Dendritic cell treated with granulocyte-macrophage colony-stimulating factor and Interleukin-4, amounts not matched to agents 40 ng/mL and 50 ng/mL, for 4 days (primary cell): ENCODE results near the gene MOB3A.
"Not testable (repeated sequence)": the region's sequence is repeated elsewhere in the genome, so short reads cannot be mapped to it uniquely, and the experiment has no call there.

Source experiments
- H3K27ac Mint-ChIP-seq: one replicate; pipeline ENCODE4 v1.8.0; 2022; ENCODE audit warnings: mild to moderate bottlenecking, mixed read lengths
- H3K27me3 Mint-ChIP-seq: one replicate; pipeline ENCODE4 v1.8.0; 2022; ENCODE audit warnings: mild to moderate bottlenecking, mixed read lengths
- H3K36me3 Mint-ChIP-seq: one replicate; pipeline ENCODE4 v1.8.0; 2022; ENCODE audit warnings: low read depth, mixed read lengths
- H3K4me1 Mint-ChIP-seq: one replicate; pipeline ENCODE4 v1.8.0; 2022; ENCODE audit warnings: low read depth, mixed read lengths
- H3K4me3 Mint-ChIP-seq: one replicate; pipeline ENCODE4 v1.8.0; 2022; ENCODE audit warnings: mild to moderate bottlenecking, moderate library complexity, mixed read lengths
- H3K9me3 Mint-ChIP-seq: one replicate; pipeline ENCODE4 v1.8.0; 2022; ENCODE audit warnings: mixed read lengths
- intact Hi-C: fragments of 100-400 bp; cut with micrococcal nuclease; formaldehyde crosslinking; loops from one replicate; pipeline ENCODE4 v1.15.0; 2022

The MOB3A gene

DNA sequence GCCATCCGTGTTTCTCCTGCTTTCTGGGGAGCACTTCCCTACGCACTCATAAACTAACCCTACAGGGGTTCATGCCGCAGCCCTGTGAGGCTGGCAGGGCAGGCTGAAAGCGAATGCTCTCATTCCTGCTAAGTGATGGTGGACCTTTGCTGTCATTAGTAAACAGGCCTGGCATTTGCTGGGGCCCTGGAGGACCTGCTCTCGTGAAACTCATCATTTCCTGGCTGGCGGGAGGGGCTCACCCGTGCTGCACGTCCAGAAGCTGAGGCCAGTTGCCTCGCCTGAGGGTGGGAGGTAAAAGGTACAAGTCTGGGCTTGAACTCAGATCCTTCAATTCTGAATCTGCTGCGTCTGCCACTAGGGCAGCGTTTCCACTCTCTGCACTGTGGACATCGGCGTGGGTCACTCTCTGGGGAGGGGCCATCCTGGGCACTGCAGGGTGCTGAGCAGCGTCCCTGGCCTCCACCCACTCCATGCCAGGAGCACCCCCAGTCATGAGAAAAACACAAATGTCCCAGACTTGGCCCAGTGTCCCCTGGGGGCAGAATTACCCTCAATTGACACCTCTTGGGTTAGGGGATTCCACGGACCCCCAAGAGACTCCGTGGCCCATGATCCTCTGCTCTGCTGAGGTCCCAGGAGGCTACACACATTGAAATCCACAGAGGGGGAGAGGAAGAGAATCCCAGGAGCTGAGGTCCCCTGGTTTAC, 7.0 kb downstream of the MOB3A start:
- Mint-ChIP-seq H3K27ac (peak overlapping the region; percentile 100), H3K4me3 (no peak overlapping the region), H3K9me3 (no peaks in the 10 kb centered on the region), H3K27me3 (no peaks in the 10 kb centered on the region), H3K4me1 (peaks cover 87% of the 10 kb centered on the region), H3K36me3 (peaks cover 67% of the 10 kb centered on the region)
- intact Hi-C loops: no loop called here

DNA sequence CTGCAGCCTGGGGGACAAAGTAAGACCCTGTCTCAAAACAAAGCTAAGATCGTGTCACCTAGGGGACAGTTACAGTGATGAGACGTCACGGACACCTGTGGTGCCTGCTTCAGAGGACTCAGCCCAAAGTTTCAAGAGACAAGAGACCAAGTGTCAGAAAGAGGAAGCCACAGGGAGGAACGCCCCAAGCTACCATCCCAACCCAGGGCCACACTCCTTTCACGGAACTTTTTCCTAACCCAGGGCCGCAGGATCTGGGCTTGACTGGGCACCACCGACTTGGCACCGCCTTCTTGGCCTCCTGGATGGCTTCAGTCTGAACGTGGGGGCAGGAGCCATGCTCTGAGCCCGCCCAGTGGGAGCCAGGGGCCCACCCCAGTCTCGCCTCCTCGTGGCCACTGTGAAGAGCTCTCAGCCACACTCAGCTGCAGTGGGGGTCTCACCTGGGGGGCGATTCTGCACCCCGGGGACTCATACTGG, 8.5 kb downstream of the MOB3A start:
- peaks cover 66% of the 10 kb centered on the region for H3K36me3 Mint-ChIP-seq
- H3K4me3 Mint-ChIP-seq: peak overlapping the region; percentile 7
- H3K4me1 Mint-ChIP-seq: peaks cover 88% of the 10 kb centered on the region
- no peaks in the 10 kb centered on the region for H3K9me3 Mint-ChIP-seq
- H3K27ac Mint-ChIP-seq: peak overlapping the region; percentile 100
- H3K27me3 Mint-ChIP-seq: no peaks in the 10 kb centered on the region
- intact Hi-C loops: no loop called here

GRCh38 chr19:2086695-2087620, 9.2 kb downstream of the MOB3A start:
- H3K36me3 Mint-ChIP-seq: peaks cover 71% of the 10 kb centered on the region
- peak overlapping the region; percentile 7 for H3K4me3 Mint-ChIP-seq
- H3K9me3 Mint-ChIP-seq, H3K27me3 Mint-ChIP-seq, intact Hi-C loops: not testable (repeated sequence)
- H3K4me1 Mint-ChIP-seq: peaks cover 89% of the 10 kb centered on the region
- peak overlapping the region; percentile 100 for H3K27ac Mint-ChIP-seq

DNA sequence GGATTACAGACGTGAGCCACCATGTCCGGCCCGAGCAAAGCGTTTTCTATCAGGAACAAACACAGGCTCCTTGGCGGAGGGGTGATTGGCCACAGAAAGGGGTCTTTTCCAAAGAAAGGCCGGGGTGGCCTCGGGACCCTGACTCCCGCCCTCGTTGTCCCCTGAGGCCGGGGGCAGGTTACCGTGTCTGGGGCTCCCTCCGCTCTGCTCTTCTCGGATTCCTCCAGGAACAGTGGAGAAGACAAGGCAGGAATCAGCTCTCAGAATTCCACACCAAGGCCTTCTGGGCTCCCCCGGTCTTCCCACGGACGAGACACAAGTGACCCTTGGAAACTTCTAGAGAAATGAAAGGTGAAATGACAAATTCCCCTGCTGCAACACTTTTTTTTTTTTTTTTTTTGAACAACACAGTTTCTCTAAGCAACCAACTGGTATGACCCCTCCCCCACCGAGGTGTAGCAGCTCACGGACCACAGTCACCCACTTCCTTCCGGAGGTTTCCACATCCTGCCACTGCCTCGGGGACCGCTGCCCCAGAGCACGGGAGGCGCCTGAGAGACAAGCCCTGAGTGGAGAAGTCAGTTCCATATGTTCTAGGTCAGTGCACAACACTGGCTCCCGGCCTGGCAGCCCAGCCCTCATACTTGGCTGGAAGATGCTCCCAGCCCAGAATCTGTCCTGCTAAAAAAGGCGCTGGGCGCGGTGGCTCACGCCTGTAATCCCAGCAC, 11.0 kb downstream of the MOB3A start:
- H3K9me3 Mint-ChIP-seq: no peaks in the 10 kb centered on the region
- H3K36me3 Mint-ChIP-seq: peaks cover 81% of the 10 kb centered on the region
- H3K4me3 Mint-ChIP-seq: peak overlapping the region; percentile 68
- peaks cover 90% of the 10 kb centered on the region for H3K4me1 Mint-ChIP-seq
- H3K27ac Mint-ChIP-seq: peak overlapping the region; percentile 100
- intact Hi-C loops: no loop called here
- no peaks in the 10 kb centered on the region for H3K27me3 Mint-ChIP-seq

GRCh38 chr19:2083174-2083854, 12.8 kb downstream of the MOB3A start:
- intact Hi-C loops: loop anchor here (2.0 kb wide), 1 partner anchor 13 kb away; the partner anchor contains the start of genes IZUMO4 and MOB3A
- peaks cover 85% of the 10 kb centered on the region for H3K4me1 Mint-ChIP-seq
- no peaks in the 10 kb centered on the region for H3K9me3 Mint-ChIP-seq
- peaks cover 83% of the 10 kb centered on the region for H3K36me3 Mint-ChIP-seq
- no peaks in the 10 kb centered on the region for H3K27me3 Mint-ChIP-seq
- H3K4me3 Mint-ChIP-seq: peak overlapping the region; percentile 68
- peak overlapping the region; percentile 100 for H3K27ac Mint-ChIP-seq

DNA sequence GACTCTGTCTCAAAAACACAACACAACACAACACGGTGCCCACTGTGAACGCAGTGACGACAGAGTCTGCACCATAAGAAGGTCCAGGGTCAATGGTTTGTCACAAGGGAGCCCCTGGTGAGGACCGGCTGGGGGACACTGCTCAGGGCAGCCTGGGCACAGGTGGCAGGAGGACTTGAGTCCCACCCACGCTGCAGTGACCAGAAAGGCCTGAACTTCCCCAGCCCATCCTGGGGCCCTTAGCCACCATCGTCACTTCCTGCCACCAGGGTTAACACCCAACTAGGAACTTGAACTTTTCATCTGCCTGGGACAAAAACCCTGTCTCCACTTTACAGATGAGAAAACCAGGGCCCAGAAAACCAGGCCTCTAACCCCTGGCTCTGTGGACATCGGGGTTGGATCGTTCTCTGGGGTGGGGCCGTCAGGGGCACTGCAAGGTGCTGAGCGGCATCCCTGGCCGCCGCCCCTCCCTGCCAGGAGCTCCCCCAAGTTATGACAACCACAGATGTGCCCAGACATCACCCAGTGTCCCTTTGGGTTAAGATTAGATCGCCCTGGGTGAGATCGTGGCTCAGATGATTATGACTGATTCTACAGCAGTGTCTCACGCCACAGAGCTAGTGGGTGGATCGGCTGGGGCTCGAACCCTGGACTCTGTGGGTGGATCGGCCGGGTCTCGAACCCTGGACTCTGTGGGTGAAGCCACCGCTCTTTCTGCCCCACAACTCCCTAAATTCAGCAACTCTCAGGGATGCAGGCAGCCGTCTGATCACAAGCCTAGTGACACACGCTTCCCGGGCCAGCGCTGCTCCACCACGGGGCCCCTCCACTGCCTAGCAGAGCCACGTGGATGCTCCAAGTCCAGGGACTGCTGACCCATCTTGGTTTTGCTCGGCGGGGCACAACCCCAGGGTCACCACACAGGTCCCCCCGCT, 14.0 kb downstream of the MOB3A start:
- H3K36me3 Mint-ChIP-seq: peaks cover 87% of the 10 kb centered on the region
- peak overlapping the region; percentile 68 for H3K4me3 Mint-ChIP-seq
- H3K4me1 Mint-ChIP-seq: peaks cover 74% of the 10 kb centered on the region
- no peaks in the 10 kb centered on the region for H3K9me3 Mint-ChIP-seq
- intact Hi-C loops: loop anchor here (2.0 kb wide), 1 partner anchor 15 kb away; the partner anchor contains the start of genes IZUMO4 and MOB3A
- H3K27ac Mint-ChIP-seq: peak overlapping the region; percentile 100
- no peaks in the 10 kb centered on the region for H3K27me3 Mint-ChIP-seq

GRCh38 chr19:2080336-2080988, 15.7 kb downstream of the MOB3A start:
- peaks cover 77% of the 10 kb centered on the region for H3K4me1 Mint-ChIP-seq
- peaks cover 94% of the 10 kb centered on the region for H3K36me3 Mint-ChIP-seq
- no peak overlapping the region for H3K4me3 Mint-ChIP-seq
- intact Hi-C loops: no loop called here
- H3K9me3 Mint-ChIP-seq: no peaks in the 10 kb centered on the region
- H3K27ac Mint-ChIP-seq: peak overlapping the region; percentile 100
- no peaks in the 10 kb centered on the region for H3K27me3 Mint-ChIP-seq

DNA sequence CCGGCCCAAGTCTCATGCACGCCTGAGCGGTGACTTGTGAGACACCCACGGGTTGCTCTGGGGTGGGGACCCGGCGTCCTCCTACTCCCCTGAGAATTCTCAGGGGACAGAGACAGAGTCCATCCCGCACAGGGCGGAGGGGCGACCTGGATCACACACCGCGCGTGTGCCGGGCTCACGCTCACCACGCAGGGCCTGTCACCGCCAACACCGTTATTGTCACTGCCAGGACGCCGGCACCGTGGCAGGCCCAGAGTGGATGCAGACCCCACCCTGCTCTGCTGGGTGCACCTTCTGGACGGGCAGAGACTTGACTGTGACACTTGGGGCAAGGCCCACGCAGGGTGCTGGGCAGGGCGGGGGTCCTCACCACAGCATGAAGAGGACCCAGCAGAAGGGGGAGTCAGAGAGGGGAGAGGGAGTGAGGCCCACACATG, 16.2 kb downstream of the MOB3A start:
- H3K27me3 Mint-ChIP-seq: no peaks in the 10 kb centered on the region
- peaks cover 94% of the 10 kb centered on the region for H3K36me3 Mint-ChIP-seq
- intact Hi-C loops: no loop called here
- H3K4me1 Mint-ChIP-seq: peaks cover 77% of the 10 kb centered on the region
- H3K9me3 Mint-ChIP-seq: no peaks in the 10 kb centered on the region
- H3K27ac Mint-ChIP-seq: peak overlapping the region; percentile 100
- H3K4me3 Mint-ChIP-seq: no peak overlapping the region

GRCh38 chr19:2079076-2079864, 16.9 kb downstream of the MOB3A start:
- Mint-ChIP-seq H3K27ac (peak overlapping the region; percentile 100), H3K36me3 (peaks cover 98% of the 10 kb centered on the region)

DNA sequence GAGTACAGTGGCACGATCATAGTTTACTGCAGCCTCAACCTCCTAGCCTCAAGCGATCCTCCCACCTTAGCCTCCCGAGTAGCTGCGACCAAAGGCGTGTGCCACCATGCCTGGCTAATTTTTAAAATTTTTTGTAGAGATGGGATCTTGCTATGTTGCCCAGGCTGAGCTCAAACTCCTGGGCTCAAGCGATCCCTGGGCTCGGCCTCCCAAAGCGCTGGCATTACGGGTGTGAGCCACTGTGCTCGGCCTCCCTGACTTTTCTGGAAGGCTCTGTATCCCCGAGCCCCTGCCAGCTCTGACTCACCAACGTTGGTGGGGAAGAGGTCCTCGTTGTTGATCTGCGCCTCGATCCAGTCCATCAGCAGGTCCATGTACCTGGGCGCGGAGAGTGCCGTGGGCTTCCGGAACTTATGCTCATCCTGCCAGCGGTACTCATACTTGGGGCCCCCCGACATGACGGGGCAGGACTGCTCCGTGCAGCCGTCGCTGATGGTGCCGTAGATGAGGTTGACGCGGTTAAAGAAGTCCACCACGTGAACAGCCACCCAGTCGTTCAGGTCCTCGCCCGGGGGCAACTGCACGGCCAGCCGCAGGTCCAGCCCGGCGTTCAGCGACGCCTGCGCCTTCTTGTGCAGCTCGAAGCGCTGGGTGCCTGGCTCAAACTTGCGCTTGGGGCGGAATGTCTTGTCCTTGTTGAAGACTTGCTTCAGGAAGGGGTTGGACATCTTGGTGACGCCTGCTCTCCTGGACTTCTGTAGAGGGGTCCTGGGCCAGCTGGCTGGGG, 18.1 kb downstream of the MOB3A start:
- Mint-ChIP-seq H3K4me3 (no peak overlapping the region), H3K27ac (no peak overlapping the region)

More at GRCh38 chr19:2079076-2079864, 16.9 kb downstream of the MOB3A start:
- Mint-ChIP-seq H3K27me3 (no peaks in the 10 kb centered on the region), H3K4me1 (peaks cover 77% of the 10 kb centered on the region), H3K9me3 (no peaks in the 10 kb centered on the region), H3K4me3 (no peak overlapping the region)
- intact Hi-C loops: no loop called here

DNA sequence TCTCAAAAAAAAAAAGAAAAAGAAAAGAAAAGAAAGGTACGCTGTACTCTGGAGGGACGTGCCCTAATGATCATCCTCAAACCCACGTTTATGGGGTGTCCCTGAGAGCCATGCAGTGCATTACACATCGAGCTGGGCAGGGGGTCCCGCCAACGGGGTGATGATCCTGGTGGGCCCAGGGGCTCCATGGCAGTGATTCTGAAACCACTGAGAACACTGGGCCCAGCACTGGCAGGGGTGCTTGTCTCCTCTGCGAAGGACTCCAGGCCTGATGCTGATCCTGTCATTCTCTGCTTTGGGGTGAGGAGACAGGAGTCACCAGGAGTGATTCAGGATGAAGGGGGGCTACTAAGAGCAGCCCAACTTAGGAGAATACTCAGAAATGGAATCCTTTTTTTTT, 18.7 kb downstream of the MOB3A start:
- Mint-ChIP-seq H3K27me3 (no peaks in the 10 kb centered on the region), H3K4me1 (peaks cover 77% of the 10 kb centered on the region), H3K36me3 (peaks cover 100% of the 10 kb centered on the region), H3K27ac (peak overlapping the region; percentile 52), H3K9me3 (no peaks in the 10 kb centered on the region), H3K4me3 (no peak overlapping the region)
- intact Hi-C loops: no loop called here

More for the DNA sequence above, 18.1 kb downstream of the MOB3A start:
- H3K9me3 Mint-ChIP-seq: no peaks in the 10 kb centered on the region
- intact Hi-C loops: no loop called here
- peaks cover 77% of the 10 kb centered on the region for H3K4me1 Mint-ChIP-seq
- H3K36me3 Mint-ChIP-seq: peaks cover 100% of the 10 kb centered on the region
- no peaks in the 10 kb centered on the region for H3K27me3 Mint-ChIP-seq
